ENCODE measurements around the gene NEU4. TPM values are rescaled to one million over a fixed set of nuclear protein-coding genes. Genes with fewer than 3 reads are reported as not detected.

NEU4 gene
- total RNA-seq, 1 experiment from 2014 or later: not detected

DNA sequence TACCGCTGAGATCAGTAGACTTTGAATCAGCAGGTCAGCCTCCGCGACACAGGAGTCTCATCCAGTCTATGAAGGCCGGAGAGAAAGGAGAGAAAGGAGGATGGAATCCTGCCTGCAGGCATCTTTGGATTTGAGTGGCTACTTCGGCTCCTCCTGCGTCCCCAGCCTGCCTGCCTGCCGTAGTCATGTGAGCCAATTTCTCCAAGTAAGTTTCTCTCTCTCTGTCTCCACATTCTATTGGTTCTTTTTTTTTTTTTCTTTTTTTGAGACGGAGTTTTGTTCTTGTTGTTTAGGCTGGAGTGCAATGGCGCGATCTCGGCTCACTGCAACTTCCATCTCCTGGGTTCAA, 33.0 kb downstream of the NEU4 start:
- no peak for DNase-seq (ENCODE audit: unreplicated experiment)
- TF ChIP-seq CTCF (IDR thresholded peaks at IDR 0.05; ENCODE audit: unreplicated experiment): no peak
- H3K4me1 Mint-ChIP-seq (ENCODE audit: insufficient read depth, unreplicated experiment): no peaks in the 10 kb centered on the region
- H3K27ac Mint-ChIP-seq (ENCODE audit: low read depth, unreplicated experiment): no peak overlapping the region
- POLR2A ChIA-PET: no interaction called here
- CTCF ChIA-PET: no interaction called here
- H3K36me3 Mint-ChIP-seq (ENCODE audit: insufficient read depth, unreplicated experiment): no peaks in the 10 kb centered on the region
- BruUV-seq (replicated peaks): no TSS peak
- intact Hi-C loops (cut with micrococcal nuclease): no loop called here
- no peak overlapping the region for H3K4me3 Mint-ChIP-seq (ENCODE audit: unreplicated experiment)
- no peaks in the 10 kb centered on the region for H3K9me3 Mint-ChIP-seq (ENCODE audit: unreplicated experiment)
- H3K27me3 Mint-ChIP-seq (ENCODE audit: insufficient read depth, unreplicated experiment): peaks cover 55% of the 10 kb centered on the region

- H3K4me3 Mint-ChIP-seq (ENCODE audit: unreplicated experiment): no peak overlapping the region
- ChIA-PET CTCF (interaction anchor here (0.6 kb wide), 1 partner anchor 9 kb away, joined by 3 read pairs; no protein-coding TSS in a partner anchor), POLR2A (no interaction called here)
- peaks cover 49% of the 10 kb centered on the region for H3K27me3 Mint-ChIP-seq (ENCODE audit: insufficient read depth, unreplicated experiment)
- no peak for DNase-seq (ENCODE audit: unreplicated experiment)
- no peak overlapping the region for H3K27ac Mint-ChIP-seq (ENCODE audit: low read depth, unreplicated experiment)
- no TSS peak for BruUV-seq (replicated peaks)
- no peaks in the 10 kb centered on the region for H3K4me1 Mint-ChIP-seq (ENCODE audit: insufficient read depth, unreplicated experiment)
- H3K36me3 Mint-ChIP-seq (ENCODE audit: insufficient read depth, unreplicated experiment): no peaks in the 10 kb centered on the region
- H3K9me3 Mint-ChIP-seq (ENCODE audit: unreplicated experiment): no peaks in the 10 kb centered on the region
- TF ChIP-seq CTCF (IDR thresholded peaks at IDR 0.05; ENCODE audit: unreplicated experiment): no peak
- intact Hi-C loops (cut with micrococcal nuclease): no loop called here
These were observed 33.7 kb downstream of the NEU4 start for GRCh38 chr2:241842620-241843211.

DNA sequence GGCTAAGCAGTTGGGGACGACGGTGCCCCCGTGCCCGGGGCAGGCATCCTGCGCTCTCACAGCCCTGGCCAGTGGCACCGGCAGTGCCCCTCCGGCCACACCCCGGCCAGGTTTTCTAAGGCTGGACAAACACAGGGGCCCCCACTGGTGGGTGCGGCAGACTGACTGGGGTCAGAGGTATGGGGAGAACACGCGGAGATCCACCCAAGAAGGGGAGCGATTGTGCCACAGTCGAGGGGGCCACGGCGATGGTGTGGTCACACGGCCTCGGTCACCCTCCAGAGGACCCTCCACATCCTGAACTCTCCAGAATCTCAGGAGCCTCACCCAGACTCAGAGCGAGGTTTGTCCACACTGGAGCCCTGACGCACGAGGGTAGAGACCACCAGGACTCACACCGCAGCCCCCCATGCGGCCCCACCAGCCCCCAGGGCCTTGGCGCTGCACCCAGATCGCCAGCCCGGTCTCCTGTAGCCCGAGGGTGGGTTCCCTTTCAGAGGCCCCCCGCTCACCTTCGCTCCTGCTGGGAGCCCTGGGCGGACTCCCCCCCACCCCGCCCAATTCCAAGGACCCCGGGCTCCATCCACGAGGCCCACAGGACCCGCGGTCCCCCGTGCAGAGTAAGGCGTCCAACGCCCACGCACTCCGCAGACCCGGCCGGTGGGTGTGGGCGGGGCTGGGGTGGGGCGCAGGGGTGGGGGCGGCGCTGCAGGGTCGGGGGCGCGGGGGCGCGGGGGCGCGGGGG, 34.5 kb downstream of the NEU4 start:
- CTCF ChIA-PET: no interaction called here
- Mint-ChIP-seq H3K4me3 (ENCODE audit: unreplicated experiment) (no peak overlapping the region), H3K4me1 (ENCODE audit: insufficient read depth, unreplicated experiment) (no peaks in the 10 kb centered on the region), H3K36me3 (ENCODE audit: insufficient read depth, unreplicated experiment) (no peaks in the 10 kb centered on the region), H3K27ac (ENCODE audit: low read depth, unreplicated experiment) (no peak overlapping the region), H3K27me3 (ENCODE audit: insufficient read depth, unreplicated experiment) (peaks cover 41% of the 10 kb centered on the region), H3K9me3 (ENCODE audit: unreplicated experiment) (no peaks in the 10 kb centered on the region)
- no peak for TF ChIP-seq CTCF (IDR thresholded peaks at IDR 0.05; ENCODE audit: unreplicated experiment)
- BruUV-seq (replicated peaks): no TSS peak
- POLR2A ChIA-PET: no interaction called here
- intact Hi-C loops (cut with micrococcal nuclease): no loop called here
- no peak for DNase-seq (ENCODE audit: unreplicated experiment)

DNA sequence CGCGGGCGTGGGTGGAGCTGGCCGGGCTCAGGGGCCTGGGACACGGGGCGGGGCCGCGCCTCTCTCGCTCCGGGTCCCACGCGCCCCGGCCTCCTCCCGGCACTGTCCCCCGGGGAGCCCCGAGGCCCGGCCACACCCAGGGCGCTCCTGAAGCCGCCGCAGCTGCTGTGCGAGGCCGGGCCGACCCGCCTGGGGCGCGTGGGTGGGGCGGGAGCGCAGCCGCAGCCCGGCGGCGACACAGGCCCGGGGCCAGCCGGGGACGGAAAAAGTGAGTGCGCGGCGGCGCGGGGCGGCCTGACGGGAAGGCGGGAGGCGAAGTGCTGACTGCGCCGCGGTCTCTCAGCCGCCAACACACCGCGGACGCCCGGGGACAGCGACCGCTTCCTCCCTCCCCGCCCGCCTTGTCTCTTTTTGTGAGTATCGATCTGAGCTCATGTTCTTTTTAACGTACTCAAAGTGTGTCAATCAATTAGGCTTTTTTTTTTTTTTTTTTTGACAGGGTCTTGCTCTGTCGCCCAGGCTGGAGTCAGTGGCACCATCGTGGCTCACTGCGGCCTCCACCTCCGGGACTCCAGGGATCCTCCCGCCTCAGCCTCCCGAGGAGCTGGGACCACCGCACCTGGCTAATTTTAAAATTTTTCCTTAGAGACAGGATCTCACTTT, 35.2 kb downstream of the NEU4 start:
- Mint-ChIP-seq H3K9me3 (ENCODE audit: unreplicated experiment) (no peaks in the 10 kb centered on the region), H3K4me3 (ENCODE audit: unreplicated experiment) (peak overlapping the region; percentile 45), H3K4me1 (ENCODE audit: insufficient read depth, unreplicated experiment) (no peaks in the 10 kb centered on the region), H3K27ac (ENCODE audit: low read depth, unreplicated experiment) (no peak overlapping the region), H3K36me3 (ENCODE audit: insufficient read depth, unreplicated experiment) (no peaks in the 10 kb centered on the region), H3K27me3 (ENCODE audit: insufficient read depth, unreplicated experiment) (peaks cover 34% of the 10 kb centered on the region)
- CTCF ChIA-PET: interaction anchor here (0.5 to 1.2 kb wide), 4 partner anchors 9 to 826 kb away, joined by 3 read pairs; no protein-coding TSS in a partner anchor
- POLR2A ChIA-PET: no interaction called here
- intact Hi-C loops (cut with micrococcal nuclease): no loop called here
- DNase-seq (ENCODE audit: unreplicated experiment): no peak
- BruUV-seq (replicated peaks): no TSS peak
- TF ChIP-seq CTCF (IDR thresholded peaks at IDR 0.05; ENCODE audit: unreplicated experiment): no peak
